ENCODE measurements around the gene BCL2A1. TPM values are rescaled to one million over a fixed set of nuclear protein-coding genes. Genes with fewer than 3 reads are reported as not detected.

Gene BCL2A1
- total and polyA plus RNA-seq, 10 of the 15 experiments (the other 5 are each of a cell fraction or from before 2014, with no cell fraction given) = 181 to 570 (median 321) TPM

GRCh38 chr15:79953951-79954444 lies 17.0 kb downstream of the BCL2A1 start (continued):
- TF ChIP-seq, protein P1, sequence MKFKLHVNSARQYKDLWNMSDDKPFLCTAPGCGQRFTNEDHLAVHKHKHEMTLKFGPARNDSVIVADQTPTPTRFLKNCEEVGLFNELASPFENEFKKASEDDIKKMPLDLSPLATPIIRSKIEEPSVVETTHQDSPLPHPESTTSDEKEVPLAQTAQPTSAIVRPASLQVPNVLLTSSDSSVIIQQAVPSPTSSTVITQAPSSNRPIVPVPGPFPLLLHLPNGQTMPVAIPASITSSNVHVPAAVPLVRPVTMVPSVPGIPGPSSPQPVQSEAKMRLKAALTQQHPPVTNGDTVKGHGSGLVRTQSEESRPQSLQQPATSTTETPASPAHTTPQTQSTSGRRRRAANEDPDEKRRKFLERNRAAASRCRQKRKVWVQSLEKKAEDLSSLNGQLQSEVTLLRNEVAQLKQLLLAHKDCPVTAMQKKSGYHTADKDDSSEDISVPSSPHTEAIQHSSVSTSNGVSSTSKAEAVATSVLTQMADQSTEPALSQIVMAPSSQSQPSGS (IDR thresholded peaks at IDR 0.05; ENCODE audit: low read length) = no peak
- TF ChIP-seq MTA2 (IDR thresholded peaks at IDR 0.05; ENCODE audit: low read depth) = no peak
- no peak for TF ChIP-seq YY1 (IDR thresholded peaks at IDR 0.05; ENCODE audit: low read depth, low read length)
- no peak for TF ChIP-seq IKZF1 (conservative IDR thresholded peaks at IDR 0.05)
- no peak for TF ChIP-seq LARP7 (IDR thresholded peaks at IDR 0.05)
- no peak for TF ChIP-seq MEF2B (IDR thresholded peaks at IDR 0.05; ENCODE audit: partially characterized antibody, poor library complexity, severe bottlenecking)
- TF ChIP-seq MTA3 (IDR thresholded peaks at IDR 0.05; ENCODE audit: borderline replicate concordance, low read length) = no peak
- no peak for TF ChIP-seq STAT1 (conservative IDR thresholded peaks at IDR 0.05)
- TF ChIP-seq, protein P2, sequence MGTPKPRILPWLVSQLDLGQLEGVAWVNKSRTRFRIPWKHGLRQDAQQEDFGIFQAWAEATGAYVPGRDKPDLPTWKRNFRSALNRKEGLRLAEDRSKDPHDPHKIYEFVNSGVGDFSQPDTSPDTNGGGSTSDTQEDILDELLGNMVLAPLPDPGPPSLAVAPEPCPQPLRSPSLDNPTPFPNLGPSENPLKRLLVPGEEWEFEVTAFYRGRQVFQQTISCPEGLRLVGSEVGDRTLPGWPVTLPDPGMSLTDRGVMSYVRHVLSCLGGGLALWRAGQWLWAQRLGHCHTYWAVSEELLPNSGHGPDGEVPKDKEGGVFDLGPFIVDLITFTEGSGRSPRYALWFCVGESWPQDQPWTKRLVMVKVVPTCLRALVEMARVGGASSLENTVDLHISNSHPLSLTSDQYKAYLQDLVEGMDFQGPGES (IDR thresholded peaks at IDR 0.05) = no peak
- no peak for TF ChIP-seq SREBF2 (IDR thresholded peaks at IDR 0.05; ENCODE audit: low read length)
- no peak for TF ChIP-seq HCFC1 (IDR thresholded peaks at IDR 0.05; ENCODE audit: low read length)
- no peak for TF ChIP-seq ZNF622 (IDR thresholded peaks at IDR 0.05)

DNA sequence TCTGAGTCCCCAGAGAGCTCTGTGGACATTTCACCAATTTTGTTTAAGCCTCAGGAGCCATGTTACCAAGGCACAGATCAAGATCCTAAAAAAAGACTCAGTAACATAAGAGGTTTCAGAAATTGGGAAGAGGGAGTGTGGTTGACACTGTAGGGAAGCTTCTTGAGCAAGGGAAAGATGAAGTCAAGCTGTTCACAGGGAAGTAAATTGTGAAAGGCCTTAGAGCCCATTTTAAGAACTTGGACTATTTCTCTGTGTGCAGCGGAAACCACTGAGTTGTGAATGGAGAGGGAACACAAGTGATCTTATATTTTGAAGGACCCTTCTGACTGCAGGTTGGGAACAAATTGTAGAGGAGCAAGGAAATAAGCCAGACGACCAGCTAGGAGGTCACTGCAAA lies 18.7 kb downstream of the BCL2A1 start:
- POLR2A ChIA-PET = interaction anchor here (0.5 to 0.7 kb wide), 2 partner anchors 24 to 30 kb away, joined by 3 to 5 read pairs; no protein-coding TSS in a partner anchor
- Histone ChIP-seq H3K9me3 (replicated peaks; ENCODE audit: control insufficient read depth, insufficient read depth, low read length) (no peaks in the 10 kb centered on the region), H3K4me3 (no peak overlapping the region), H3K4me1 (ENCODE audit: control insufficient read depth, insufficient read depth, low read length) (peaks cover 6% of the 10 kb centered on the region; the same call in 1 of the 2 replicates), H2AFZ (ENCODE audit: control insufficient read depth, low read depth, low read length) (no peak overlapping the region), H3K36me3 (ENCODE audit: control insufficient read depth in 2 of 2, insufficient read depth in 2 of 2, low read length in 1 of 2) (no peaks in the 10 kb centered on the region), H3K27me3 (replicated peaks in 1 of 2; ENCODE audit: control insufficient read depth in 2 of 2, insufficient read depth in 2 of 2, low read length in 1 of 2) (no peaks in the 10 kb centered on the region), H3K9ac (ENCODE audit: control insufficient read depth, insufficient read depth, low read length) (no peak overlapping the region), H3K27ac (ENCODE audit: control insufficient read depth, insufficient read depth) (no peak overlapping the region), H3K4me2 (ENCODE audit: control insufficient read depth, insufficient read depth) (no peak overlapping the region), H4K20me1 (ENCODE audit: control insufficient read depth, insufficient read depth) (no peaks in the 10 kb centered on the region), H3K79me2 (ENCODE audit: control insufficient read depth, insufficient read depth, low read length) (no peaks in the 10 kb centered on the region)
- FAIRE-seq = no peak
- in situ Hi-C loops (cut with MboI) = no loop called here
- RAD21 ChIA-PET (ENCODE audit: unreplicated experiment) = no interaction called here
- intact Hi-C loops (cut with micrococcal nuclease; ENCODE audit: unreplicated experiment) = no loop called here
- CTCF ChIA-PET = interaction anchor here (1.0 to 1.4 kb wide), 2 partner anchors 10 to 50 kb away, joined by 3 read pairs; no protein-coding TSS in a partner anchor
- no peak for DNase-seq (ENCODE audit: low read depth, low spot score)
- TF ChIP-seq SP1 (IDR thresholded peaks at IDR 0.05; ENCODE audit: low read depth, low read length) (no peak), ZSCAN29 (IDR thresholded peaks at IDR 0.05) (no peak), PAX5 (IDR thresholded peaks at IDR 0.05; ENCODE audit: borderline replicate concordance, low read depth, low read length) (no peak), GATAD2B (conservative IDR thresholded peaks at IDR 0.05; ENCODE audit: low read depth) (no peak), NFIC (IDR thresholded peaks at IDR 0.05; ENCODE audit: low read depth, low read length) (no peak), TCF12 (IDR thresholded peaks at IDR 0.05; ENCODE audit: low read depth, low read length) (no peak), SMARCA5 (IDR thresholded peaks at IDR 0.05) (no peak), CBX3 (IDR thresholded peaks at IDR 0.05; ENCODE audit: borderline replicate concordance, low read depth) (no peak)
- SMC1A ChIA-PET (ENCODE audit: uncharacterized antibody, unreplicated experiment) = interaction anchor here (0.7 to 2.1 kb wide), 10 partner anchors 8 to 98 kb away, joined by 3 to 7 read pairs (median 4); no protein-coding TSS in a partner anchor
- BruUV-seq (replicated peaks) = no TSS peak
- WGBS (ENCODE audit: insufficient coverage, insufficient replicate concordance, low lambda C conversion rate, missing lambda C conversion rate) = 92% methylated on average over 2 of the region's 2 CpGs
- no peak for ATAC-seq

All from GM12878 (cell line).